ENCODE results near the gene ATXN2. TPM values are rescaled to one million over a fixed set of nuclear protein-coding genes. Genes with fewer than 3 reads are reported as not detected.
"Not testable (repeated sequence)": the region's sequence is repeated elsewhere in the genome, so short reads cannot be mapped to it uniquely, and the experiment has no call there.

The ATXN2 gene
- total and polyA plus RNA-seq, 4 donors = 11.5 to 33.1 (median 22.1) TPM

- no peak overlapping the region for H3K4me3 ChIP-seq (ENCODE audit: low read depth in 1 of 3, low read length in 3 of 3)
- H3K27me3 ChIP-seq (ENCODE audit: control insufficient read depth in 4 of 4, insufficient read depth in 4 of 4, low read length in 3 of 4) = no peaks in the 10 kb centered on the region
- H3K36me3 ChIP-seq (ENCODE audit: control insufficient read depth in 4 of 4, insufficient read depth in 3 of 4, low read depth in 1 of 4, low read length in 3 of 4) = peaks cover 3 to 14% (median 6%) of the 10 kb centered on the region in 4 donors
- H3K4me1 ChIP-seq (ENCODE audit: control insufficient read depth in 4 of 4, insufficient read depth in 4 of 4, low read length in 3 of 4) = peaks cover 5 to 20% (median 10%) of the 10 kb centered on the region in 4 donors
- DNase-seq (ENCODE audit: low spot score) = no peak
- H3K27ac ChIP-seq (ENCODE audit: low read depth in 1 of 2, low read length in 2 of 2) = peak overlapping the region; percentile 80 to 84
- H3K9ac ChIP-seq (ENCODE audit: low read depth in 1 of 2, low read length in 2 of 2) = peak overlapping the region in 1 of 2 donors; percentile 54
- TF ChIP-seq JUND (IDR thresholded peaks at IDR 0.05) (peak in 1 of 2 donors; percentile 51), SP1 (IDR thresholded peaks at IDR 0.05) (no peak), ZBTB33 (IDR thresholded peaks at IDR 0.05) (peak; percentile 32), HNF4A (conservative IDR thresholded peaks at IDR 0.05) (peak; percentile 33 to 69), MAX (IDR thresholded peaks at IDR 0.05) (peak; percentile 40), YY1 (IDR thresholded peaks at IDR 0.05) (peak; percentile 28), RXRA (IDR thresholded peaks at IDR 0.05) (peak in 1 of 2 donors; percentile 14), NR2F2 (IDR thresholded peaks at IDR 0.05) (no peak), RAD21 (IDR thresholded peaks at IDR 0.05) (peak in 1 of 2 donors; percentile 10)
- no peaks in the 10 kb centered on the region for H3K9me3 ChIP-seq (ENCODE audit: control insufficient read depth in 4 of 4, low read length in 3 of 4)
Measured at GRCh38 chr12:111462210-111462769, 136.8 kb downstream of the ATXN2 start.

- H3K9me3 ChIP-seq (ENCODE audit: control insufficient read depth in 4 of 4, low read length in 3 of 4); H3K9ac ChIP-seq (ENCODE audit: low read depth in 1 of 2, low read length in 2 of 2); H3K4me3 ChIP-seq (ENCODE audit: low read depth in 1 of 3, low read length in 3 of 3); H3K27ac ChIP-seq (ENCODE audit: low read depth in 1 of 2, low read length in 2 of 2); H3K27me3 ChIP-seq (ENCODE audit: control insufficient read depth in 4 of 4, insufficient read depth in 4 of 4, low read length in 3 of 4); DNase-seq (ENCODE audit: low spot score): not testable (repeated sequence)
- Histone ChIP-seq H3K36me3 (ENCODE audit: control insufficient read depth in 4 of 4, insufficient read depth in 3 of 4, low read depth in 1 of 4, low read length in 3 of 4) (peaks cover 14 to 26% (median 22%) of the 10 kb centered on the region in 4 donors), H3K4me1 (ENCODE audit: control insufficient read depth in 4 of 4, insufficient read depth in 4 of 4, low read length in 3 of 4) (peaks cover 5 to 20% (median 10%) of the 10 kb centered on the region in 4 donors)
- WGBS = 98% methylated on average over 11 of the region's 11 CpGs
Measured at GRCh38 chr12:111460111-111460510, 139.0 kb downstream of the ATXN2 start.

- 84% methylated on average over 6 of the region's 6 CpGs for WGBS
- TF ChIP-seq NR2F2 (IDR thresholded peaks at IDR 0.05) = no peak
- no peak for TF ChIP-seq FOXA1 (IDR thresholded peaks at IDR 0.05)
- peak; percentile 28 for TF ChIP-seq ZBTB33 (IDR thresholded peaks at IDR 0.05)
- TF ChIP-seq RXRA (IDR thresholded peaks at IDR 0.05) = peak in 1 of 2 donors; percentile 68
- TF ChIP-seq SP1 (IDR thresholded peaks at IDR 0.05) = no peak
- DNase-seq (ENCODE audit: low spot score) = no peak
- peak overlapping the region; percentile 25 to 39 for H3K27ac ChIP-seq (ENCODE audit: low read depth in 1 of 2, low read length in 2 of 2)
- H3K4me3 ChIP-seq (ENCODE audit: low read depth in 1 of 3, low read length in 3 of 3) = no peak overlapping the region
- H3K9ac ChIP-seq (ENCODE audit: low read depth in 1 of 2, low read length in 2 of 2) = no peak overlapping the region
- peaks cover 5 to 20% (median 10%) of the 10 kb centered on the region in 4 donors for H3K4me1 ChIP-seq (ENCODE audit: control insufficient read depth in 4 of 4, insufficient read depth in 4 of 4, low read length in 3 of 4)
- peaks cover 16 to 40% (median 30%) of the 10 kb centered on the region in 4 donors for H3K36me3 ChIP-seq (ENCODE audit: control insufficient read depth in 4 of 4, insufficient read depth in 3 of 4, low read depth in 1 of 4, low read length in 3 of 4)
- H3K9me3 ChIP-seq (ENCODE audit: control insufficient read depth in 4 of 4, low read length in 3 of 4) = no peaks in the 10 kb centered on the region
- H3K27me3 ChIP-seq (ENCODE audit: control insufficient read depth in 4 of 4, insufficient read depth in 4 of 4, low read length in 3 of 4) = no peaks in the 10 kb centered on the region
Measured at GRCh38 chr12:111458546-111459172, 140.5 kb downstream of the ATXN2 start.

All from liver (tissue), 9 donors.